K562 (cell line): Measurements from ENCODE around the gene NEU1. TPM values are rescaled to one million over a fixed set of nuclear protein-coding genes. Genes with fewer than 3 reads are reported as not detected.
"Not testable (repeated sequence)": the region's sequence is repeated elsewhere in the genome, so short reads cannot be mapped to it uniquely, and the experiment has no call there.

Experiments
- ATAC-seq: fragments of 200-7000 bp; cut with Tn5 transposase; 3 replicates; pipeline ENCODE4 v1.9.1; 2020; ENCODE audit warnings: moderate library complexity
- BruUV-seq: library from RNA; stranded (reverse); fragments of 400-500 nt; replicated peaks from 2 replicates; lab custom pipeline; 2021; lab: Mats Ljungman, UMichigan
- CTCF ChIA-PET: fragments of 300-600 bp; formaldehyde crosslinking; extraction: SDS; loops from one replicate; lab custom pipeline; 2021; ENCODE audit warnings: low intra/inter-chr PET ratio; lab: Yijun Ruan, JAX
- POLR2A ChIA-PET: fragments of 300-600, 350-650 bp; sonication (Branson Sonifier 250); formaldehyde crosslinking; extraction: SDS; loops from one replicate; lab custom pipeline; 2021; ENCODE audit warnings: antibody characterized with exemption, inconsistent platforms; lab: Yijun Ruan, JAX
- DNase-seq, 4 experiments: peaks; one replicate each; pipeline versions ENCODE4 v3.0.0 to v3.0.0-alpha.2; 2011 to 2018; ENCODE audit warnings: low spot score in 3 of 4, mixed read lengths in 3 of 4; ENCODE audit errors: extremely low read depth in 1 of 4
- FAIRE-seq: peaks from 2 replicates; lab custom pipeline; 2011; peaks lifted over from hg19 to GRCh38; lab: Jason Lieb, UNC
- H2AFZ ChIP-seq: 2 replicates; pipeline ENCODE4 v1.6.0; 2011; ENCODE audit warnings: low read depth, low read length, control low read depth, inconsistent platforms
- H3K27ac ChIP-seq: fragments of 200-600 bp; 3 replicates; pipeline ENCODE4 v1.8.0; 2011; ENCODE audit warnings: low read depth, mild to moderate bottlenecking, control low read depth, inconsistent platforms, low read length, moderate library complexity, mixed read lengths; ENCODE audit errors: extremely low read depth
- H3K27me3 ChIP-seq, 2 experiments: fragments of 300-600 bp in 1 of 2; 2 replicates in 1 of 2; 3 replicates in 1 of 2; pipeline versions ENCODE4 v1.6.0 to v1.8.0; 2011; ENCODE audit warnings: inconsistent platforms in 2 of 2, low read length in 2 of 2, mild to moderate bottlenecking in 1 of 2, mixed read lengths in 1 of 2, moderate library complexity in 1 of 2; ENCODE audit not compliant: control insufficient read depth in 2 of 2, insufficient read depth in 2 of 2
- H3K36me3 ChIP-seq: fragments of 300-600 bp; 3 replicates; pipeline ENCODE4 v1.8.0; 2011; ENCODE audit warnings: mild to moderate bottlenecking, low read length, inconsistent platforms; ENCODE audit not compliant: control insufficient read depth, insufficient read depth
- H3K4me1 ChIP-seq, 2 experiments: fragments of 200-600 bp in 1 of 2; replicated peaks in 1 of 2; 2 replicates in 1 of 2; 3 replicates in 1 of 2; pipeline versions ENCODE4 v1.5.1 to v1.8.0; 2011; ENCODE audit warnings: inconsistent platforms in 2 of 2, low read length in 2 of 2, mild to moderate bottlenecking in 1 of 2, mixed read lengths in 1 of 2, moderate library complexity in 1 of 2; ENCODE audit not compliant: control insufficient read depth in 2 of 2, insufficient read depth in 2 of 2
- H3K4me2 ChIP-seq: 2 replicates; pipeline ENCODE4 v1.6.1; 2011; ENCODE audit warnings: low read length, control low read depth, inconsistent platforms, mixed read lengths; ENCODE audit not compliant: insufficient read depth
- H3K4me3 ChIP-seq: fragments of 200-600 bp; sonication (generic), shearing (Covaris generic); 2 replicates; pipeline ENCODE4 v1.5.1; 2016; ENCODE audit warnings: control low read depth, inconsistent platforms
- H3K79me2 ChIP-seq: fragments of 200-600 bp; 3 replicates; pipeline ENCODE4 v1.8.0; 2011; ENCODE audit warnings: low read length, inconsistent platforms; ENCODE audit not compliant: control insufficient read depth, insufficient read depth
- H3K9ac ChIP-seq, 2 experiments: 2 replicates each; pipeline versions ENCODE4 v1.6.0 to v1.6.1; 2011; ENCODE audit warnings: low read depth in 2 of 2, low read length in 2 of 2, control low read depth in 1 of 2, inconsistent platforms in 1 of 2, mild to moderate bottlenecking in 1 of 2, mixed read lengths in 1 of 2; ENCODE audit not compliant: insufficient read depth in 1 of 2
- H3K9me1 ChIP-seq: one replicate; pipeline ENCODE4 v1.6.0; 2011; ENCODE audit warnings: inconsistent platforms, mild to moderate bottlenecking, low read length, moderate library complexity; ENCODE audit not compliant: control insufficient read depth, insufficient read depth
- H3K9me3 ChIP-seq: replicated peaks from 2 replicates; pipeline ENCODE4 v1.5.1; 2011; ENCODE audit warnings: low read depth, low read length, inconsistent platforms; ENCODE audit not compliant: control insufficient read depth, insufficient read depth
- H4K20me1 ChIP-seq: replicated peaks from 2 replicates; pipeline ENCODE4 v1.6.1; 2011; ENCODE audit warnings: low read length, inconsistent platforms, mixed read lengths; ENCODE audit not compliant: control insufficient read depth, insufficient read depth
- BCOR ChIP-seq: fragments of 450-650 bp; IDR thresholded peaks from 2 replicates; pipeline ENCODE4 v1.6.1; 2016
- EGR1 ChIP-seq: fragments of 450-650 bp; conservative IDR thresholded peaks from 2 replicates; pipeline ENCODE4 v1.6.1; 2017; ENCODE audit warnings: mild to moderate bottlenecking
- KDM1A ChIP-seq, 2 experiments: fragments of 450-650 bp; IDR thresholded peaks; 2 replicates each; pipeline ENCODE4 v1.6.1; 2016; ENCODE audit warnings: mild to moderate bottlenecking in 2 of 2
- SMAD1 ChIP-seq: fragments of 150-350 bp; IDR thresholded peaks from 2 replicates; pipeline ENCODE4 v1.6.1; 2014; ENCODE audit warnings: low read length, low read depth; ENCODE audit not compliant: partially characterized antibody
- ZNF121 ChIP-seq: sonication (generic); formaldehyde crosslinking; conservative IDR thresholded peaks from 2 replicates; pipeline ENCODE4 v1.8.0; 2022; ENCODE audit warnings: missing genetic modification reagents
- WGBS: fragments of 100-300 bp; shearing (Covaris generic); methylation state at CpG from one replicate; pipeline ENCODE4 v1.1.6; 2016; ENCODE audit warnings: low coverage, mixed read lengths; ENCODE audit not compliant: insufficient coverage; ENCODE audit errors: missing lambda C conversion rate; 5-methylcytosine and 5-hydroxymethylcytosine counted together
- in situ Hi-C: fragments of 300-500 bp; cut with MboI; formaldehyde crosslinking; loops from 4 replicates; pipeline ENCODE4 v1.15.0; 2018; ENCODE audit warnings: inconsistent platforms, mixed read lengths
- intact Hi-C: fragments of 100-400 bp; cut with micrococcal nuclease; formaldehyde crosslinking; loops from 2 replicates; pipeline ENCODE4 v1.14.2; 2022
- polyA plus RNA-seq, 8 experiments: library from polyadenylated mRNA; depleted of rRNA in 4 of 8; stranded (reverse) in 5 of 8; unstranded in 3 of 8; fragments of >200 nt; fragmentation: Nextera tagmentation in 2 of 8; fragmentation: Illumina TruSeq in 1 of 8; extraction: Ambion mirVana in 2 of 8; extraction: Trizol in 1 of 8; gene quantifications; 2 replicates each; pipeline versions ENCODE4 v1.2.1 to v1.2.3, GENCODE V29; 2011 to 2014; ENCODE audit warnings: inconsistent platforms in 1 of 8, missing spikeins in 1 of 8
- total RNA-seq, 7 experiments: library from RNA; depleted of rRNA in 6 of 7; stranded (reverse); fragments of >200 nt in 6 of 7; fragmentation: Illumina TruSeq in 2 of 7; extraction: Trizol in 2 of 7; gene quantifications; 2 replicates each; pipeline versions ENCODE4 v1.2.1 to v1.2.3, GENCODE V29; 2011 to 2021; ENCODE audit warnings: low replicate concordance in 1 of 7
- TF ChIP-seq, protein P1 (sequence below): fragments of 450-650 bp; IDR thresholded peaks from 2 replicates; pipeline ENCODE4 v1.6.1; 2016

NEU1 gene
- total and polyA plus RNA-seq, 9 of the 15 experiments (the other 6 are each of a cell fraction or from before 2014, with no cell fraction given): 14.8 to 67.8 (median 51.0) TPM

- no peak overlapping the region for H3K4me3 ChIP-seq
- peak overlapping the region in 1 of 2 experiments; percentile 24; a peak in 1 of 4 replicates for H3K9ac ChIP-seq
- peaks cover 13% of the 10 kb centered on the region; the same call in 1 of the 3 replicates for H3K36me3 ChIP-seq
- BruUV-seq: no TSS peak
- FAIRE-seq (no peak), DNase-seq (no peak), ATAC-seq (no peak)
- no peaks in the 10 kb centered on the region for H3K9me3 ChIP-seq
- H2AFZ ChIP-seq: no peak overlapping the region
- H3K27ac ChIP-seq: no peak overlapping the region
- 38% methylated on average over 8 of the region's 8 CpGs for WGBS
- H4K20me1 ChIP-seq: no peaks in the 10 kb centered on the region
- TF ChIP-seq, protein P1, sequence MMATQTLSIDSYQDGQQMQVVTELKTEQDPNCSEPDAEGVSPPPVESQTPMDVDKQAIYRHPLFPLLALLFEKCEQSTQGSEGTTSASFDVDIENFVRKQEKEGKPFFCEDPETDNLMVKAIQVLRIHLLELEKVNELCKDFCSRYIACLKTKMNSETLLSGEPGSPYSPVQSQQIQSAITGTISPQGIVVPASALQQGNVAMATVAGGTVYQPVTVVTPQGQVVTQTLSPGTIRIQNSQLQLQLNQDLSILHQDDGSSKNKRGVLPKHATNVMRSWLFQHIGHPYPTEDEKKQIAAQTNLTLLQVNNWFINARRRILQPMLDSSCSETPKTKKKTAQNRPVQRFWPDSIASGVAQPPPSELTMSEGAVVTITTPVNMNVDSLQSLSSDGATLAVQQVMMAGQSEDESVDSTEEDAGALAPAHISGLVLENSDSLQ: peak; percentile 34; the same call in 1 of the 2 replicates
- TF ChIP-seq EGR1 (0 out of 2 replicates have a peak, but pooled peaks have one; percentile 10), SMAD1 (no peak)
- no peak overlapping the region for H3K4me2 ChIP-seq
- in situ Hi-C loops: no loop called here
- no peaks in the 10 kb centered on the region for H3K9me1 ChIP-seq
- ChIA-PET POLR2A (interaction anchor here (0.6 kb wide), 1 partner anchor 17 kb away, joined by 3 read pairs; no protein-coding TSS in a partner anchor), CTCF (no interaction called here)
- H3K27me3 ChIP-seq: peaks cover 0 to 4% of the 10 kb centered on the region in 2 experiments; a peak in 2 of 5 replicates
- peaks cover 4 to 34% of the 10 kb centered on the region in 2 experiments; a peak in 4 of 5 replicates for H3K4me1 ChIP-seq
- intact Hi-C loops: no loop called here
- peaks cover 12% of the 10 kb centered on the region for H3K79me2 ChIP-seq
Observed at GRCh38 chr6:31869343-31869742, 6.7 kb upstream of the NEU1 start.

DNA sequence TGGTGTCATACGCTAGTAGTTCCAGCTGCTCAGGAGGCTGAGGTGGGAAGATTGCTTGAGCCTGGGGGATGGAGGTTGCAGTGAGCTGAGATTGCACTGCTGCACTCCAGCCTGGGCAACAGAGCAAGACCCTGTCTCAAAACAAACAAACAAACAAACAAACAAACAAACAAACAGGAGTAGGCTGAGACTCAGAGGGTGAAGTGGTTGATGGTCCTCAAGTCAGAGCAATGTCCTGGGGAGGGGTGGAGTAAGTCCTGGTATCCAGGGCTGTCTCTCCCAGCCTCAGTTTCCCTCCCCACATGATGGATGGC, 6.0 kb upstream of the NEU1 start:
- Histone ChIP-seq H3K79me2 (peaks cover 14% of the 10 kb centered on the region), H3K4me1 (peaks cover 6 to 41% of the 10 kb centered on the region in 2 experiments; a peak in 4 of 5 replicates), H3K36me3 (peaks cover 15% of the 10 kb centered on the region; the same call in 1 of the 3 replicates)
- FAIRE-seq, H3K9me3 ChIP-seq, H3K27ac ChIP-seq, BruUV-seq, H4K20me1 ChIP-seq, H3K4me3 ChIP-seq, H2AFZ ChIP-seq, ATAC-seq, H3K27me3 ChIP-seq, in situ Hi-C loops: not testable (repeated sequence)
- POLR2A ChIA-PET: interaction anchor here (0.5 to 1.4 kb wide), 7 partner anchors 15 to 65 kb away, joined by 3 to 5 read pairs (median 4); no protein-coding TSS in a partner anchor
- TF ChIP-seq KDM1A (IDR thresholded peaks at IDR 0.05) (peak in 1 of 2 experiments; percentile 25; a peak in 1 of 4 replicates), ZNF121 (CRISPR knock-in tag) (peak; percentile 88), BCOR (peak; percentile 70)
- TF ChIP-seq, all 486 proteins: peak for 3; not testable (repeated sequence) for 483
- H3K9me1 ChIP-seq, DNase-seq, CTCF ChIA-PET, H3K4me2 ChIP-seq, intact Hi-C loops, H3K9ac ChIP-seq: not testable (repeated sequence)
- 20% methylated on average over 1 of the region's 1 CpG for WGBS
